OCI-LY3 (cell line): ENCODE results near the gene MAD1L1.

ENCODE experiments used
- EZH2phosphoT487 ChIP-seq: fragments of 200-600 bp; shearing (Covaris generic); IDR thresholded peaks from 2 replicates; pipeline ENCODE4 v1.6.1; 2018; ENCODE audit warnings: antibody characterized with exemption, mixed run types, low read depth
- TF ChIP-seq, protein P1 (sequence below): fragments of 200-600, 300-600 bp; sonication (generic); IDR thresholded peaks from 2 replicates; pipeline ENCODE4 v1.5.1; 2014; ENCODE audit warnings: antibody characterized with exemption, low read length, low read depth

- TF ChIP-seq, protein P1, sequence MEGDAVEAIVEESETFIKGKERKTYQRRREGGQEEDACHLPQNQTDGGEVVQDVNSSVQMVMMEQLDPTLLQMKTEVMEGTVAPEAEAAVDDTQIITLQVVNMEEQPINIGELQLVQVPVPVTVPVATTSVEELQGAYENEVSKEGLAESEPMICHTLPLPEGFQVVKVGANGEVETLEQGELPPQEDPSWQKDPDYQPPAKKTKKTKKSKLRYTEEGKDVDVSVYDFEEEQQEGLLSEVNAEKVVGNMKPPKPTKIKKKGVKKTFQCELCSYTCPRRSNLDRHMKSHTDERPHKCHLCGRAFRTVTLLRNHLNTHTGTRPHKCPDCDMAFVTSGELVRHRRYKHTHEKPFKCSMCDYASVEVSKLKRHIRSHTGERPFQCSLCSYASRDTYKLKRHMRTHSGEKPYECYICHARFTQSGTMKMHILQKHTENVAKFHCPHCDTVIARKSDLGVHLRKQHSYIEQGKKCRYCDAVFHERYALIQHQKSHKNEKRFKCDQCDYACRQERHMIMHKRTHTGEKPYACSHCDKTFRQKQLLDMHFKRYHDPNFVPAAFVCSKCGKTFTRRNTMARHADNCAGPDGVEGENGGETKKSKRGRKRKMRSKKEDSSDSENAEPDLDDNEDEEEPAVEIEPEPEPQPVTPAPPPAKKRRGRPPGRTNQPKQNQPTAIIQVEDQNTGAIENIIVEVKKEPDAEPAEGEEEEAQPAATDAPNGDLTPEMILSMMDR, result no peak
- TF ChIP-seq EZH2phosphoT487, result no peak
Observed at GRCh38 chr7:2042650-2043049, 190.1 kb downstream of the MAD1L1 start.
